ENCODE data around the gene CT45A8. TPM values are rescaled to one million over a fixed set of nuclear protein-coding genes. Genes with fewer than 3 reads are reported as not detected.
"Not testable (repeated sequence)": the region's sequence is repeated elsewhere in the genome, so short reads cannot be mapped to it uniquely, and the experiment has no call there.

The CT45A8 gene
- total RNA-seq (not detected), polyA plus RNA-seq (not detected)

- H3K27me3 ChIP-seq (ENCODE audit: insufficient read depth, low read length); POLR2A ChIA-PET (ENCODE audit: partially characterized antibody); H3K4me3 ChIP-seq (ENCODE audit: low read length in 2 of 2); H3K27ac ChIP-seq (ENCODE audit: low read depth, low read length); H3K4me1 Mint-ChIP-seq; H3K9me3 Mint-ChIP-seq; H3K36me3 ChIP-seq (ENCODE audit: insufficient read depth, low read length); CTCF ChIA-PET (ENCODE audit: partially characterized antibody); H3K4me1 ChIP-seq (ENCODE audit: insufficient read depth, low read length); H3K36me3 Mint-ChIP-seq; DNase-seq; H3K9me3 ChIP-seq (ENCODE audit: control insufficient read depth in 1 of 2, low read length in 2 of 2); H3K27me3 Mint-ChIP-seq; H3K27ac Mint-ChIP-seq; intact Hi-C loops (cut with micrococcal nuclease); H3K4me3 Mint-ChIP-seq: not testable (repeated sequence)
Observed at GRCh38 chrX:135854438-135854837, at the start of gene CT45A8. CT45A8 (minus strand) TSS chrX:135854538; CDS start chrX:135850783, 3,755 bp downstream.

GRCh38 chrX:135893294-135893817, 39.0 kb upstream of the CT45A8 start, which contains the start of the genes CT45A10 and SAGE1:
CT45A10 (minus strand) TSS chrX:135893444; CDS start chrX:135885344, 8,100 bp downstream.
SAGE1 (plus strand) TSS chrX:135893716; CDS start chrX:135896243, 2,527 bp downstream.
- H3K9me3 Mint-ChIP-seq = no peaks in the 10 kb centered on the region

GRCh38 chrX:135892781-135893180, 38.4 kb upstream of the CT45A8 start:
- no peak for DNase-seq
- H3K9me3 ChIP-seq (ENCODE audit: control insufficient read depth in 1 of 2, low read length in 2 of 2) = no peaks in the 10 kb centered on the region
- no peaks in the 10 kb centered on the region for H3K36me3 ChIP-seq (ENCODE audit: insufficient read depth, low read length)
- no peaks in the 10 kb centered on the region for H3K27me3 Mint-ChIP-seq
- intact Hi-C loops (cut with micrococcal nuclease) = no loop called here
- no peaks in the 10 kb centered on the region for H3K4me1 Mint-ChIP-seq
- H3K27ac Mint-ChIP-seq = no peak overlapping the region
- H3K4me3 ChIP-seq (ENCODE audit: low read length in 2 of 2) = no peak overlapping the region
- CTCF ChIA-PET (ENCODE audit: partially characterized antibody) = no interaction called here
- H3K27ac ChIP-seq (ENCODE audit: low read depth, low read length) = no peak overlapping the region
- POLR2A ChIA-PET (ENCODE audit: partially characterized antibody) = no interaction called here
- H3K9me3 Mint-ChIP-seq = no peaks in the 10 kb centered on the region
- H3K4me1 ChIP-seq (ENCODE audit: insufficient read depth, low read length) = no peaks in the 10 kb centered on the region
- H3K27me3 ChIP-seq (ENCODE audit: insufficient read depth, low read length) = no peaks in the 10 kb centered on the region
- no peak overlapping the region for H3K4me3 Mint-ChIP-seq
- H3K36me3 Mint-ChIP-seq = no peaks in the 10 kb centered on the region

More at GRCh38 chrX:135893294-135893817, 39.0 kb upstream of the CT45A8 start, which contains the start of the genes CT45A10 and SAGE1:
- Mint-ChIP-seq H3K27ac (no peak within 1 kb of the TSS), H3K4me3 (no peak within 1 kb of the TSS), H3K4me1 (no peaks in the 10 kb centered on the region), H3K36me3 (no peaks in the 10 kb centered on the region), H3K27me3 (no peaks in the 10 kb centered on the region)
- Histone ChIP-seq H3K9me3 (ENCODE audit: control insufficient read depth in 1 of 2, low read length in 2 of 2) (no peaks in the 10 kb centered on the region), H3K36me3 (ENCODE audit: insufficient read depth, low read length) (no peaks in the 10 kb centered on the region), H3K27me3 (ENCODE audit: insufficient read depth, low read length) (no peaks in the 10 kb centered on the region), H3K4me1 (ENCODE audit: insufficient read depth, low read length) (no peaks in the 10 kb centered on the region), H3K27ac (ENCODE audit: low read depth, low read length) (no peak within 1 kb of the TSS), H3K4me3 (ENCODE audit: low read length in 2 of 2) (no peak within 1 kb of the TSS)
- no peak for DNase-seq
- ChIA-PET POLR2A (ENCODE audit: partially characterized antibody) (no interaction called here), CTCF (ENCODE audit: partially characterized antibody) (no interaction called here)
- intact Hi-C loops (cut with micrococcal nuclease) = no loop called here

GRCh38 chrX:135890087-135890585, 35.8 kb upstream of the CT45A8 start:
- Histone ChIP-seq H3K4me1 (ENCODE audit: insufficient read depth, low read length) (no peaks in the 10 kb centered on the region), H3K36me3 (ENCODE audit: insufficient read depth, low read length) (no peaks in the 10 kb centered on the region), H3K27me3 (ENCODE audit: insufficient read depth, low read length) (no peaks in the 10 kb centered on the region), H3K4me3 (ENCODE audit: low read length in 2 of 2) (no peak overlapping the region), H3K27ac (ENCODE audit: low read depth, low read length) (no peak overlapping the region), H3K9me3 (ENCODE audit: control insufficient read depth in 1 of 2, low read length in 2 of 2) (no peaks in the 10 kb centered on the region)
- intact Hi-C loops (cut with micrococcal nuclease) = no loop called here
- Mint-ChIP-seq H3K27me3 (no peaks in the 10 kb centered on the region), H3K27ac (no peak overlapping the region), H3K4me3 (no peak overlapping the region), H3K36me3 (no peaks in the 10 kb centered on the region), H3K9me3 (no peaks in the 10 kb centered on the region), H3K4me1 (no peaks in the 10 kb centered on the region)
- no peak for DNase-seq
- POLR2A ChIA-PET (ENCODE audit: partially characterized antibody) = no interaction called here
- CTCF ChIA-PET (ENCODE audit: partially characterized antibody) = no interaction called here

GRCh38 chrX:135888976-135889375, 34.6 kb upstream of the CT45A8 start:
- intact Hi-C loops (cut with micrococcal nuclease); H3K36me3 Mint-ChIP-seq; H3K27ac Mint-ChIP-seq; H3K9me3 ChIP-seq (ENCODE audit: control insufficient read depth in 1 of 2, low read length in 2 of 2); POLR2A ChIA-PET (ENCODE audit: partially characterized antibody); H3K4me1 ChIP-seq (ENCODE audit: insufficient read depth, low read length); H3K27me3 ChIP-seq (ENCODE audit: insufficient read depth, low read length); H3K4me3 Mint-ChIP-seq; H3K27me3 Mint-ChIP-seq; H3K36me3 ChIP-seq (ENCODE audit: insufficient read depth, low read length); H3K4me1 Mint-ChIP-seq; CTCF ChIA-PET (ENCODE audit: partially characterized antibody); H3K4me3 ChIP-seq (ENCODE audit: low read length in 2 of 2); H3K9me3 Mint-ChIP-seq; H3K27ac ChIP-seq (ENCODE audit: low read depth, low read length): not testable (repeated sequence)
- DNase-seq = peak in 2 of 5 donors; percentile 4 to 9

GRCh38 chrX:135888230-135888629, 33.9 kb upstream of the CT45A8 start:
- H3K9me3 Mint-ChIP-seq; H3K9me3 ChIP-seq (ENCODE audit: control insufficient read depth in 1 of 2, low read length in 2 of 2); H3K4me3 ChIP-seq (ENCODE audit: low read length in 2 of 2); H3K27me3 Mint-ChIP-seq; POLR2A ChIA-PET (ENCODE audit: partially characterized antibody); H3K27me3 ChIP-seq (ENCODE audit: insufficient read depth, low read length); H3K27ac Mint-ChIP-seq; H3K4me3 Mint-ChIP-seq; DNase-seq; H3K36me3 Mint-ChIP-seq; CTCF ChIA-PET (ENCODE audit: partially characterized antibody); H3K4me1 Mint-ChIP-seq; H3K4me1 ChIP-seq (ENCODE audit: insufficient read depth, low read length); H3K36me3 ChIP-seq (ENCODE audit: insufficient read depth, low read length); H3K27ac ChIP-seq (ENCODE audit: low read depth, low read length); intact Hi-C loops (cut with micrococcal nuclease): not testable (repeated sequence)

- H3K36me3 Mint-ChIP-seq; H3K4me1 ChIP-seq (ENCODE audit: insufficient read depth, low read length); H3K4me1 Mint-ChIP-seq; H3K9me3 ChIP-seq (ENCODE audit: control insufficient read depth in 1 of 2, low read length in 2 of 2); intact Hi-C loops (cut with micrococcal nuclease); H3K9me3 Mint-ChIP-seq; H3K27ac ChIP-seq (ENCODE audit: low read depth, low read length); H3K27me3 Mint-ChIP-seq; H3K36me3 ChIP-seq (ENCODE audit: insufficient read depth, low read length); H3K27me3 ChIP-seq (ENCODE audit: insufficient read depth, low read length); H3K4me3 Mint-ChIP-seq; H3K27ac Mint-ChIP-seq; POLR2A ChIA-PET (ENCODE audit: partially characterized antibody); CTCF ChIA-PET (ENCODE audit: partially characterized antibody); H3K4me3 ChIP-seq (ENCODE audit: low read length in 2 of 2); DNase-seq: not testable (repeated sequence)
Observed at GRCh38 chrX:135882741-135883140, 28.4 kb upstream of the CT45A8 start.

GRCh38 chrX:135871712-135872111, 17.4 kb upstream of the CT45A8 start, which contains the start of gene CT45A9:
CT45A9 (minus strand) TSS chrX:135871812; CDS start chrX:135868061, 3,751 bp downstream.
- intact Hi-C loops (cut with micrococcal nuclease); H3K36me3 ChIP-seq (ENCODE audit: insufficient read depth, low read length); H3K4me1 Mint-ChIP-seq; H3K27ac Mint-ChIP-seq; H3K9me3 Mint-ChIP-seq; DNase-seq; H3K27me3 ChIP-seq (ENCODE audit: insufficient read depth, low read length); H3K36me3 Mint-ChIP-seq; CTCF ChIA-PET (ENCODE audit: partially characterized antibody); H3K27me3 Mint-ChIP-seq; H3K4me3 Mint-ChIP-seq; H3K4me3 ChIP-seq (ENCODE audit: low read length in 2 of 2); H3K9me3 ChIP-seq (ENCODE audit: control insufficient read depth in 1 of 2, low read length in 2 of 2); H3K4me1 ChIP-seq (ENCODE audit: insufficient read depth, low read length); H3K27ac ChIP-seq (ENCODE audit: low read depth, low read length); POLR2A ChIA-PET (ENCODE audit: partially characterized antibody): not testable (repeated sequence)
